ENCODE data around the gene PXYLP1.

Gene PXYLP1

DNA sequence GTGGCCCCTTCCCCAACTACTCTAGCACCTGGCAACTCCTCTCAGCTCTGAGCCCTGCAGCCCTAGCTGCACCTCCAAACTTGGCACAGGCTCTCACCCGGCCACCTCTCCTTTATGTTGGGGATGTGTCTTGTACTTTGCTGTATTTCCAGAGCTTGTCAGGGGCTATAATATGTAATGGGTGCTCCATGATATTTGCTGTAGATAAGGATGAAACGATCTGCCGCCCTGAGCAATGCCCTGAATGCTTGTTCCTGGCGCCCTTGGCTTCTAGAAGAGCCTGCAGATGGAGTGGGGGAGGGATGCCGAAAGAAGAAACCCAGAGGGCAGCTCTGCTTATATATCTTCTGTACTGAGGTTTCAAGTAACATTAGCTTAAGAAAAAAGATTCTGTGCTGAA is 100.8 kb downstream of the PXYLP1 start:
- no peak for DNase-seq (ENCODE audit: extremely low spot score)
- ChIA-PET CTCF (interaction anchor here (0.7 to 2.4 kb wide), 2 partner anchors 20 to 120 kb away, joined by 3 to 9 read pairs; no protein-coding TSS in a partner anchor), POLR2A (interaction anchor here (2.5 kb wide), 1 partner anchor 21 kb away, joined by 11 read pairs; no protein-coding TSS in a partner anchor)
- TF ChIP-seq LEF1 (IDR thresholded peaks at IDR 0.05; ENCODE audit: borderline replicate concordance) (no peak), SP1 (IDR thresholded peaks at IDR 0.05) (no peak), L3MBTL2 (conservative IDR thresholded peaks at IDR 0.05) (no peak), FOXK2 (IDR thresholded peaks at IDR 0.05) (no peak), FOXM1 (IDR thresholded peaks at IDR 0.05; ENCODE audit: borderline replicate concordance) (no peak), TARDBP (IDR thresholded peaks at IDR 0.05) (no peak), BHLHE40 (IDR thresholded peaks at IDR 0.05; ENCODE audit: borderline replicate concordance) (no peak), ZNF384 (IDR thresholded peaks at IDR 0.05) (no peak), SUZ12 (IDR thresholded peaks at IDR 0.05) (no peak), HDGF (IDR thresholded peaks at IDR 0.05; ENCODE audit: borderline replicate concordance) (no peak), ARNT (IDR thresholded peaks at IDR 0.05) (no peak), ELF4 (IDR thresholded peaks at IDR 0.05) (no peak), NFRKB (IDR thresholded peaks at IDR 0.05) (no peak), FOXA1 (IDR thresholded peaks at IDR 0.05) (no peak)
- TF ChIP-seq, protein P1, sequence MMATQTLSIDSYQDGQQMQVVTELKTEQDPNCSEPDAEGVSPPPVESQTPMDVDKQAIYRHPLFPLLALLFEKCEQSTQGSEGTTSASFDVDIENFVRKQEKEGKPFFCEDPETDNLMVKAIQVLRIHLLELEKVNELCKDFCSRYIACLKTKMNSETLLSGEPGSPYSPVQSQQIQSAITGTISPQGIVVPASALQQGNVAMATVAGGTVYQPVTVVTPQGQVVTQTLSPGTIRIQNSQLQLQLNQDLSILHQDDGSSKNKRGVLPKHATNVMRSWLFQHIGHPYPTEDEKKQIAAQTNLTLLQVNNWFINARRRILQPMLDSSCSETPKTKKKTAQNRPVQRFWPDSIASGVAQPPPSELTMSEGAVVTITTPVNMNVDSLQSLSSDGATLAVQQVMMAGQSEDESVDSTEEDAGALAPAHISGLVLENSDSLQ (IDR thresholded peaks at IDR 0.05) = no peak

DNA sequence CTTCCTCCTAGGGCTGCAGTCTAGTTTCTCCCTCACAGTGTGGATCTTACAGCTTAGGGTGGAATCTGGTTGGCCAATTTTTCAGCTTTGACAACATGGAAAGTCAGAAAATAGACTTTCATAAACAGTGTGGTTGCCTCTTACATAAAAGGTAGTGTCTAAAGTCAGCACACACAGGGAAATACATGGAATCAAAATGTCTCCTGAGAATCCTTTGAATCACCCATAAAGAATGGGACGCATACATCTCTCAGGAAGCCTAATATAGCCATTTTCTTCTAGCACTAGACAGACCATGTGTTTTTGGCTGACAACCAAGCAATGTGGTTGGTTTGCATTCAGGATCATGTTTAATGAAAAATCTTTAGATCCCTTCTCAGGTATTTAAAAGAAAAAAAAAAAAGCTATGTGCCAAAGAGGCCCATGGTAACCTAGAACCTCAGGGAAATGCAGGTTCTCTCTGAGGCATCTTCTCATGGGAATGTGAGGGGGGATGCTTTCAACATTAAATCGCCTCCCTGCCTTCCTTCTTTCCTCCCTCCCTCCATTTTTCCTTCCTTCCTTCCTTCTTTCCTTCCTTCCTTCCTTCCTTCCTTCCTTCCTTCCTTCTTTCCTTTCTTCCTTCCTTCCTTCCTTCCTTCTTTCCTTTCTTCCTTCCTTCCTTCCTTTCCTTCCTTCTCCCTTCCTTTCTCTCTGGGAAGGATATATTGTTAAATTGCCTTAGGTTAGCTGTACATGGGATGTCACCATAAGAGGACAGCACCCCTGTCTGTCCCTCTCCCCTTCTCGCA is 102.4 kb downstream of the PXYLP1 start:
- ChIA-PET POLR2A (no interaction called here), CTCF (interaction anchor here (0.6 kb wide), 1 partner anchor 108 kb away, joined by 5 read pairs; no protein-coding TSS in a partner anchor)
- DNase-seq (ENCODE audit: extremely low spot score) = no peak
- no peak for TF ChIP-seq TARDBP (IDR thresholded peaks at IDR 0.05)
- TF ChIP-seq HDGF (IDR thresholded peaks at IDR 0.05; ENCODE audit: borderline replicate concordance) = no peak
- no peak for TF ChIP-seq FOXA1 (IDR thresholded peaks at IDR 0.05)
- TF ChIP-seq, protein P1 (IDR thresholded peaks at IDR 0.05) = no peak
- no peak for TF ChIP-seq L3MBTL2 (conservative IDR thresholded peaks at IDR 0.05)
- no peak for TF ChIP-seq ELF4 (IDR thresholded peaks at IDR 0.05)
- no peak for TF ChIP-seq SUZ12 (IDR thresholded peaks at IDR 0.05)
- TF ChIP-seq BHLHE40 (IDR thresholded peaks at IDR 0.05; ENCODE audit: borderline replicate concordance) = no peak
- TF ChIP-seq ARNT (IDR thresholded peaks at IDR 0.05) = no peak
- no peak for TF ChIP-seq NFRKB (IDR thresholded peaks at IDR 0.05)
- TF ChIP-seq ZNF384 (IDR thresholded peaks at IDR 0.05) = no peak
- TF ChIP-seq SP1 (IDR thresholded peaks at IDR 0.05) = no peak
- TF ChIP-seq FOXK2 (IDR thresholded peaks at IDR 0.05) = no peak
- TF ChIP-seq CTBP1 (IDR thresholded peaks at IDR 0.05; ENCODE audit: borderline replicate concordance) = no peak
- TF ChIP-seq LEF1 (IDR thresholded peaks at IDR 0.05; ENCODE audit: borderline replicate concordance) = no peak
- TF ChIP-seq FOXM1 (IDR thresholded peaks at IDR 0.05; ENCODE audit: borderline replicate concordance) = no peak

DNA sequence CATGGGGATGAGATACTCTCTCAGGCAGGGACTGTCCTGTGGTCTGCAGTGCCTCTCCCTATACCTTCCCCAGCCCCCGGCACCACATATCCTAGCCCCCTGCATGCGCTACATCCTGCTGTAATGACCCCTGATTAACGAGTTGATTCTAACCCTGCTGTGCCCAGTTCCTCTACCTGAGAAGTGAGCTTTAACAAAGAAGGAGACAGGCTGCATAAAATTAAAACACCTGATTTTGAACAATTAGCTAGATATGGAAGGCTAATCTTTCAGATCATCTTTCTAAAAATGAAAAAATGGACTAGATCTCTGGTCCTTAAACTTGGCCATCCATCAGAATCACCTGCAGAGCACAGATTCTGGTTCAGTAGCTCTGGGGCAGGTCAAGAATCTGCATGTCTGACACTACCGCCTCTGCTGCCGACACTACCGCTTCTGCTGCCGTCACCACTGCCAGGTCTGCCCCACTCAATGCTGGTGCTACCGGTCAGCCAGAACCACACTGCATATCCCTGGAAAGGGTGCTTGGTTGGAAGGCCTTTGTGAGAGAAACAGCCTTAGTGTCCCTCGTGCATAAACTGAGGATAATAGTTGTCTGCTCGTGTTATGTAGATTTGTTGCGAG is 103.1 kb downstream of the PXYLP1 start:
- TF ChIP-seq ELF4 (IDR thresholded peaks at IDR 0.05) = no peak
- no peak for TF ChIP-seq L3MBTL2 (conservative IDR thresholded peaks at IDR 0.05)
- no peak for TF ChIP-seq NFRKB (IDR thresholded peaks at IDR 0.05)
- no peak for TF ChIP-seq SP1 (IDR thresholded peaks at IDR 0.05)
- no peak for TF ChIP-seq BHLHE40 (IDR thresholded peaks at IDR 0.05; ENCODE audit: borderline replicate concordance)
- no peak for TF ChIP-seq FOXK2 (IDR thresholded peaks at IDR 0.05)
- TF ChIP-seq FOXM1 (IDR thresholded peaks at IDR 0.05; ENCODE audit: borderline replicate concordance) = no peak
- TF ChIP-seq FOXA1 (IDR thresholded peaks at IDR 0.05) = no peak
- TF ChIP-seq LEF1 (IDR thresholded peaks at IDR 0.05; ENCODE audit: borderline replicate concordance) = no peak
- TF ChIP-seq, protein P1 (IDR thresholded peaks at IDR 0.05) = no peak
- no peak for TF ChIP-seq CTBP1 (IDR thresholded peaks at IDR 0.05; ENCODE audit: borderline replicate concordance)
- TF ChIP-seq SUZ12 (IDR thresholded peaks at IDR 0.05) = no peak
- TF ChIP-seq ARNT (IDR thresholded peaks at IDR 0.05) = no peak
- no peak for TF ChIP-seq ZNF384 (IDR thresholded peaks at IDR 0.05)
- no peak for TF ChIP-seq TARDBP (IDR thresholded peaks at IDR 0.05)
- TF ChIP-seq HDGF (IDR thresholded peaks at IDR 0.05; ENCODE audit: borderline replicate concordance) = no peak
- ChIA-PET CTCF (no interaction called here), POLR2A (interaction anchor here (1.5 kb wide), 1 partner anchor 23 kb away, joined by 4 read pairs; no protein-coding TSS in a partner anchor)
- DNase-seq (ENCODE audit: extremely low spot score) = no peak

DNA sequence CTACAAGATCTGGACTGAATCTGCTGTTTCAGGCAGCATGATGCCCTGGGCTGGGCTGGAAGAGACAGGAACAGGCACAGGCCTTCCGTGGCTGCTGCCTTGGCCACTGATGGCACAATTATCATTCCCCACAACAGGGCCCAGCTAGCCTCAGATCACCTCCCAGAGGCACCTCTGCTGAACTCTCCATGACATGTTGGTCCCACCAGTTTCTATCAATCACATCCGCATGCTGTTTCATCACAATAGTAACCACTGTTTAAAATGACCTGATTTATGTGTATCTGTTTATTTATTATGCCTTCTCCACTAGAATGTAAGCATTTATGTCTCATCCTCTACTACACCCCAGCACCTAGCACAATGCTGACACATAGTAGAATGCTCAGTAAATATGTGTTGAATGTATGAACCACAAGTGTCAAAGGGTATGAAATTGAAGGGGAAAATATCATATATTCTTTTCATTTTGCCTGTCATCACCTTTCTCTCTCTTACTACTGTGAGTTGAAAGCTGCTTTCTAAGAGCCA is 104.0 kb downstream of the PXYLP1 start:
- DNase-seq (ENCODE audit: extremely low spot score) = no peak
- ChIA-PET CTCF (no interaction called here), POLR2A (interaction anchor here (1.5 kb wide), 1 partner anchor 24 kb away, joined by 4 read pairs; no protein-coding TSS in a partner anchor)
- TF ChIP-seq SUZ12 (IDR thresholded peaks at IDR 0.05) (no peak), HDGF (IDR thresholded peaks at IDR 0.05; ENCODE audit: borderline replicate concordance) (no peak), ARNT (IDR thresholded peaks at IDR 0.05) (no peak), FOXA1 (IDR thresholded peaks at IDR 0.05) (no peak), SP1 (IDR thresholded peaks at IDR 0.05) (no peak), LEF1 (IDR thresholded peaks at IDR 0.05; ENCODE audit: borderline replicate concordance) (no peak)

Data from HEK293T (cell line).